Heart left ventricle (tissue), 16 donors: Measurements from ENCODE around the gene IFNLR1. TPM values are rescaled to one million over a fixed set of nuclear protein-coding genes. Genes with fewer than 3 reads are reported as not detected.
A peak's percentile ranks its signal among the peaks of the same experiment; 100 is the strongest.

ENCODE experiments used
- ATAC-seq, 4 donors: fragments of 200-7000 bp; cut with Tn5 transposase; one replicate each; pipeline ENCODE4 v1.9.1; 2020 to 2022; ENCODE audit warnings: moderate library complexity in 4 of 4, mild to moderate bottlenecking in 3 of 4, moderate number of reproducible peaks in 1 of 4
- DNase-seq, 5 donors: peaks; one replicate each; pipeline ENCODE4 v3.0.0-alpha.2; 2020
- H3K27ac ChIP-seq, 12 donors: fragments of 200-600 bp; sonication (generic) in 4 of 12; one replicate each; pipeline versions ENCODE4 v1.5.0 to v1.8.0; 2016 to 2022; ENCODE audit warnings: mild to moderate bottlenecking in 2 of 12
- H3K27me3 ChIP-seq, 9 donors: fragments of 200-600 bp; sonication (generic) in 2 of 9; one replicate each; pipeline versions ENCODE4 v1.5.1 to v1.8.0; 2016 to 2022; ENCODE audit warnings: mild to moderate bottlenecking in 3 of 9
- H3K36me3 ChIP-seq, 9 donors: fragments of 200-600 bp; sonication (generic) in 2 of 9; one replicate each; pipeline versions ENCODE4 v1.5.0 to v1.8.0; 2018 to 2022; ENCODE audit warnings: mild to moderate bottlenecking in 2 of 9
- H3K4me1 ChIP-seq, 12 donors: fragments of 200-600 bp; sonication (generic) in 4 of 12; one replicate each; pipeline versions ENCODE4 v1.5.0 to v1.8.0; 2016 to 2022; ENCODE audit warnings: mild to moderate bottlenecking in 3 of 12
- H3K4me3 ChIP-seq, 12 donors: fragments of 200-600 bp; sonication (generic) in 4 of 12; one replicate each; pipeline versions ENCODE4 v1.5.0 to v1.8.0; 2017 to 2022; ENCODE audit warnings: mild to moderate bottlenecking in 9 of 12, moderate library complexity in 4 of 12
- H3K9me3 ChIP-seq, 12 donors: fragments of 200-600 bp; sonication (generic) in 4 of 12; one replicate each; pipeline versions ENCODE4 v1.5.0 to v1.8.0; 2016 to 2022; ENCODE audit warnings: mild to moderate bottlenecking in 1 of 12
- POLR2A ChIP-seq, 2 donors: fragments of 450-650 bp; IDR thresholded peaks; one replicate each; pipeline ENCODE4 v1.6.1; 2017; ENCODE audit warnings: antibody characterized with exemption in 2 of 2, mild to moderate bottlenecking in 2 of 2, moderate library complexity in 2 of 2
- WGBS, 4 donors: extraction: QIAGEN DNeasy Blood & Tissue Kit in 2 of 4; methylation state at CpG; one replicate each; pipeline versions ENCODE4 v1.1.5 to v1.1.7; 2013 to 2018; 5-methylcytosine and 5-hydroxymethylcytosine counted together
- intact Hi-C, 10 donors: fragments of 100-400 bp; cut with DNase I; formaldehyde crosslinking; loops; one replicate each; pipeline versions ENCODE4 v1.11.1 to v1.14.2; 2022
- polyA plus RNA-seq, 2 donors: library from polyadenylated mRNA; stranded (reverse); fragments of 200-250 nt; gene quantifications; one replicate each; pipeline ENCODE4 v1.2.3, GENCODE V29; 2013
- total RNA-seq, 9 donors: library from RNA; depleted of rRNA in 2 of 9; stranded (reverse); fragments of >200 nt in 2 of 9; fragmentation: NEBNext Ultra II Directional in 3 of 9; extraction: Animal tissue kit (Norgen Biotek cat#: 25700) in 3 of 9; gene quantifications; one replicate each; pipeline versions ENCODE4 v1.1.0 to v1.2.4, GENCODE V29; 2016 to 2023
- TF ChIP-seq, protein P1 (sequence below), 12 donors: fragments of 200-600 bp; sonication (generic) in 4 of 12; IDR thresholded peaks; one replicate each; pipeline versions ENCODE4 v1.5.0 to v1.8.0; 2018 to 2022; ENCODE audit warnings: antibody characterized with exemption in 12 of 12, mild to moderate bottlenecking in 5 of 12
- donor health status: ischemic (EF 13 %, LVEDD 7.1; RV severe dilation, severe dysfunction).
- donor health status: healthy with polysubstance abuse.
- donor health status: DM: no; HTN: yes; CAD: no.
- donor health status: DM: no; HTN: no; CAD: no.
- donor health status: ischemic (EF 25% LVEDD 6.9; RV normal size, moderate dysfunction).
- donor health status: ischemic (EF 25% LVEDD 5.7; RV mildly dilated, moderate dysfunction).
- donor health status: healthy.
- donor health status: DM: yes; HTN: yes; CAD: no.
- donor health status: ischemic (EF 35%, LVEDD 5.7; RV mildly dilated, moderate dysfunction).
- donor health status: nonischemic (EF 11% LVEDD 7.7; RV severe dilation, severe dysfunction).
- donor health status: DM: yes; HTN: yes; CAD: no.
- donor health status: PGD.
- donor health status: ischemic (EF 29% LVEDD 5.4; RV normal size, mild dysfunction).
- donor health status: nonischemic (EF 23%, LVEDD 6.1; RV moderate dilation, normal function).

Gene IFNLR1
- total and polyA plus RNA-seq, 11 donors = 0.99 to 3.4 (median 2.7) TPM

DNA sequence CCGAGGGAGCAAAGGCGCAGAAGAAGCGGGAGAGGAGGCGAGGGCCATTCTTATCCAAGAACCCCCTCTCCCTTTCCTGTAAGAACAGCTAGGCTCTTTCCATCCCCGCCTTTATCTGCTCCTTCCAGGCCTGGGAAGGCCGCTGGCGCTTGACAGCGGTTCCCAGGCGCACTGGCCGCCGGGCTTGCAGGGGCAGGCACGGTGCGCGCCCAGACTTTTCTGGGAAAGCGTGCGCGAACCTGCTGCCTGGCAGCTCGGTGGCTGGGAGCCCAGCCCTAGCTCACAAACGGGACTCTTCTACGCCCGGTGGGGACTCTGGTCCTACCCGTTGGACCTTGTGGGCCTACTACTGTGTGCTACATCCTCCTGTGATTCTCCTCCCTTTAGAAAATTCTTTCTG is 8.8 kb upstream of the IFNLR1 start:
- H3K4me3 ChIP-seq = no peak overlapping the region
- WGBS, 4 donors = 64 to 67% (median 65%) methylated on average over 4 to 22 of the region's 22 CpGs; no CpG with 5 or more reads in 1 of the 4 donors
- no peaks in the 10 kb centered on the region for H3K36me3 ChIP-seq
- H3K27ac ChIP-seq = no peak overlapping the region
- intact Hi-C loops = loop anchor here in 4 of 10 donors (5.0 to 10.0 kb wide), 3 partner anchors 339 to 441 kb away; no protein-coding TSS in a partner anchor
- ATAC-seq (no peak), DNase-seq (no peak)
- H3K27me3 ChIP-seq = no peaks in the 10 kb centered on the region
- H3K4me1 ChIP-seq = peaks cover 0 to 22% (median 0%) of the 10 kb centered on the region in 12 donors
- TF ChIP-seq, protein P1, sequence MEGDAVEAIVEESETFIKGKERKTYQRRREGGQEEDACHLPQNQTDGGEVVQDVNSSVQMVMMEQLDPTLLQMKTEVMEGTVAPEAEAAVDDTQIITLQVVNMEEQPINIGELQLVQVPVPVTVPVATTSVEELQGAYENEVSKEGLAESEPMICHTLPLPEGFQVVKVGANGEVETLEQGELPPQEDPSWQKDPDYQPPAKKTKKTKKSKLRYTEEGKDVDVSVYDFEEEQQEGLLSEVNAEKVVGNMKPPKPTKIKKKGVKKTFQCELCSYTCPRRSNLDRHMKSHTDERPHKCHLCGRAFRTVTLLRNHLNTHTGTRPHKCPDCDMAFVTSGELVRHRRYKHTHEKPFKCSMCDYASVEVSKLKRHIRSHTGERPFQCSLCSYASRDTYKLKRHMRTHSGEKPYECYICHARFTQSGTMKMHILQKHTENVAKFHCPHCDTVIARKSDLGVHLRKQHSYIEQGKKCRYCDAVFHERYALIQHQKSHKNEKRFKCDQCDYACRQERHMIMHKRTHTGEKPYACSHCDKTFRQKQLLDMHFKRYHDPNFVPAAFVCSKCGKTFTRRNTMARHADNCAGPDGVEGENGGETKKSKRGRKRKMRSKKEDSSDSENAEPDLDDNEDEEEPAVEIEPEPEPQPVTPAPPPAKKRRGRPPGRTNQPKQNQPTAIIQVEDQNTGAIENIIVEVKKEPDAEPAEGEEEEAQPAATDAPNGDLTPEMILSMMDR (IDR thresholded peaks at IDR 0.05) = no peak
- no peak for TF ChIP-seq POLR2A (IDR thresholded peaks at IDR 0.05)
- H3K9me3 ChIP-seq = no peaks in the 10 kb centered on the region

DNA sequence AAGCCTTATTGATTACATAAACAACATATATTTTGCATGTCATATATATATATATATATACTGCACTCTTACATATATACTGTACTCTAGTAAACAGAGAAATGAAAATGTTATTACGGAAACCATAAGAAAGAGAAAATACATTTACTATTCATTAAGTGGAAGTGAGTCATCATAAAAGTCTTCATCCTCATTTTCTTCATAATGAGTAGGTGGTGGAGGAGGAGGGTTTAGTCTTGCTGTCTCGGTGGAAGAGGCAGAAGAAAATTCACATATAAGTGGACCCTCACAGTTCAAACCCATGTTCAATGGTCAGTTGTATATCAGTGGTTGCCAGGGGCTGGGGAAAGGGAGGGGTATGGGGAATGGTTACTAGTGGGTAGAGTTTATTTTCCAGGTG is 8.0 kb upstream of the IFNLR1 start:
- Histone ChIP-seq H3K36me3 (no peaks in the 10 kb centered on the region), H3K4me1 (peaks cover 0 to 29% (median 0%) of the 10 kb centered on the region in 12 donors), H3K27ac (no peak overlapping the region), H3K4me3 (no peak overlapping the region), H3K27me3 (no peaks in the 10 kb centered on the region), H3K9me3 (no peaks in the 10 kb centered on the region)
- intact Hi-C loops = loop anchor here in 4 of 10 donors (5.0 to 10.0 kb wide), 3 partner anchors 340 to 442 kb away; no protein-coding TSS in a partner anchor
- TF ChIP-seq, protein P1 (IDR thresholded peaks at IDR 0.05) = no peak
- TF ChIP-seq POLR2A (IDR thresholded peaks at IDR 0.05) = no peak
- ATAC-seq = no peak
- DNase-seq = no peak
- WGBS, 4 donors = 56 to 81% (median 72%) methylated on average over 2 of the region's 2 CpGs

DNA sequence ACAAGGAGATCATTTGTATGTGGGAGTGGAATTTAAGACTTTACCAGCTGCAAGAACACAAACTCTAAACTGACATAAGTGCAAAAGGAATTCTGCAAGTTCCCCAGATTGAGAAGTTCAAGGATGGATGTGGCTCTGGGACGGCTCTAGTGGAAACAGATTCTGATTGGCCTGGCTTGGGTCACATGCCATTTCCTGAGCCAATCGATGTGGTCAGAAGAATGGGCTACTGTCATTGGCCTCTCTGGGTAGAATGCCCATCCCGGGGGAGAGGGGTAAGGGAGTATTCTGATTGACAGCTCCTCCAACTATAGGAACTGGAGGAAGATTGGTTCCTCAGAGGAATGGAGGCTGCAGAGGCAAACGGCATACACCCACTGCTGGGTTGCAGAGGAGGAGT is 6.0 kb upstream of the IFNLR1 start:
- no peak for DNase-seq
- H3K4me1 ChIP-seq = peaks cover 0 to 42% (median 0%) of the 10 kb centered on the region in 12 donors
- H3K36me3 ChIP-seq = no peaks in the 10 kb centered on the region
- TF ChIP-seq, protein P1 (IDR thresholded peaks at IDR 0.05) = no peak
- TF ChIP-seq POLR2A (IDR thresholded peaks at IDR 0.05) = no peak
- peaks cover 0 to 6% (median 0%) of the 10 kb centered on the region in 9 donors for H3K27me3 ChIP-seq
- intact Hi-C loops = loop anchor here in 2 of 10 donors (10.0 kb wide), 2 partner anchors 342 to 442 kb away; no protein-coding TSS in a partner anchor
- H3K4me3 ChIP-seq = no peak overlapping the region
- H3K9me3 ChIP-seq = no peaks in the 10 kb centered on the region
- ATAC-seq = no peak
- no peak overlapping the region for H3K27ac ChIP-seq
- 36 to 55% (median 53%) methylated on average over 4 of the region's 4 CpGs for WGBS, 4 donors

DNA sequence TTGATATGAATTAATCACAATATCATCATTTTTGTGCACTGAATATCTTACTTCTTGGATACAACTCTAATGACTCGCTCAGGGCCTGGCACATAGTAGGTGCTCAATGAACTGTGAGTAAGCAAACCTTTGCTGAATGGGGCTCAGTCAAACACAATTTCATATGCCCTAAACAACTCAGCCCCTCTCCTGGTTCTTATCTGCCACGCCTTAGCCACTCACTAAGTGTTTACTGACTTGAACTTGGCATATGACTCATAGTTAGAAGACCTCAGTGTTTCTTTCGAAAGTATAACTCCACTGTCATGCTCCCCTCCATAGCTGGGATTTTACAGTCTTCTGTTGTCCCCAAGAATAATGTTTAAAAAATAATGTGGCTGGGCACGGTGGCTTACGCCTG is 4.8 kb upstream of the IFNLR1 start:
- WGBS, 4 donors = 80 to 89% (median 82%) methylated on average over 5 of the region's 5 CpGs
- TF ChIP-seq POLR2A (IDR thresholded peaks at IDR 0.05) = no peak
- TF ChIP-seq, protein P1 (IDR thresholded peaks at IDR 0.05) = no peak
- Histone ChIP-seq H3K27me3 (peaks cover 0 to 17% (median 4%) of the 10 kb centered on the region in 9 donors), H3K9me3 (no peaks in the 10 kb centered on the region), H3K4me3 (no peak overlapping the region), H3K36me3 (no peaks in the 10 kb centered on the region), H3K27ac (peak overlapping the region in 1 of 12 donors; percentile 67), H3K4me1 (peaks cover 0 to 43% (median 5%) of the 10 kb centered on the region in 12 donors)
- DNase-seq (no peak), ATAC-seq (no peak)
- intact Hi-C loops = loop anchor here in 2 of 10 donors (10.0 kb wide), 2 partner anchors 343 to 443 kb away; no protein-coding TSS in a partner anchor
